GM21390 (cell line): ENCODE data around the gene XRCC1.
"Not testable (repeated sequence)": the region's sequence is repeated elsewhere in the genome, so short reads cannot be mapped to it uniquely, and the experiment has no call there.

Experiments used
- ATAC-seq: cut with Tn5 transposase; IDR thresholded peaks from one replicate; pipeline ENCODE4 v1.9.1; 2021; ENCODE audit not compliant: unreplicated experiment

XRCC1 gene

DNA sequence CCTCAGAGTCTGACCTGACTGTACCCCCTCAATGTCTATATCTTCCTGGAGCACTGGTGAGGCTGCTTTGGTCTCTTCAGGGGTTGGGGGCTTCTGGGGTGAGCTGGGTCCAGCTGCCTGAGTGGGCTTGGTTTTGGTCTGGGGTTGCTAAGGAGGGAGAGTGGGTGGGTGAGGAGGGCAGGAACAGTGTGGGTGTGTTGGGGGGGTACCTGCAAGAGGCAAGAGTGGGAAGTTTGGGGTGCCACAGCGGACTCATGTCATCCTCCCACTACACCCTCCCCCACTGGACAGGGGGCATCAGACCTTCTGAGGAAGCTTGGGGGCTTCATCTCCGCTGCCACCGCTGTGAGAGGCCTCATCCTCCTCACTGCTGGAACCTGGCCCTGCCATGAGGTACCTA lies 28.7 kb downstream of the XRCC1 start:
- ATAC-seq, result no peak

DNA sequence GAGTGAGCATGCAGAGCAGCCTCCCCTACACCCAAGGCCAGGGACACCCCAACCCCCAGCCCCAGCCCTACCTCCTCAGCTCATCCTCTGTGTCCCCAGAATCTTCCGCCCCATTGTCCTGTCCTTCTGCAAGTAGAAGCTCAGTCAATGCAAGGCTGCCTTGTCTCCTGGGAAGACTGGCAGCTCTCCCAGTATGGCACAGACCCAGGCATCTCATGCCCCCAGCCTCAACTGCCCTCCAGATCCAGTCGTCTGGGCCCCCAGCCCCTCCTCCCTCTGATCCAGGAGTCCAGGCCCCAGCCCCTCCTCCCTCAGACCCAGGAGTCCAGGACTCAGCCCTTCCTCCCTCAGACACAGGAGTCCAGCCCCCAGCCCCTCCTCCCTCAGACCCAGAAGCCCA lies 29.3 kb downstream of the XRCC1 start:
- no peak for ATAC-seq

DNA sequence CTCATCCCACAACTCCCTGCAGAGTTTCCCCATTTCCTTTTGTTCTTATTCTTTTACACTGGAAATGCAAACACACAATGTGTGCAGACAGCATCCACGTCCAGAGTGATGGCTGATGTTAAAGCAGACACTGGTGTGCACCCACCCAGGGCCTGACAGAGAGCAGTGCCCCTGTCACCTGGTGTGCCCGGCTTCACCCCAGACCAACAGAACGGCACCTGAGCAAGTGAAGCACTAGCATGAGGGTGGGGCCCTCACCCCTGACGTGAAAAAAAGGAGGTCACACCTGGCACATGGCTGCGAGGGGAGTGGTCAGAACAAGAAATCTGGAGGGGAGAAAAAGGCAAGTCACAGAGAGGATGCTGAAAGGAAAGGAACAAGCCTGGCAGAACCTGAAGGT lies 30.1 kb downstream of the XRCC1 start:
- no peak for ATAC-seq

DNA sequence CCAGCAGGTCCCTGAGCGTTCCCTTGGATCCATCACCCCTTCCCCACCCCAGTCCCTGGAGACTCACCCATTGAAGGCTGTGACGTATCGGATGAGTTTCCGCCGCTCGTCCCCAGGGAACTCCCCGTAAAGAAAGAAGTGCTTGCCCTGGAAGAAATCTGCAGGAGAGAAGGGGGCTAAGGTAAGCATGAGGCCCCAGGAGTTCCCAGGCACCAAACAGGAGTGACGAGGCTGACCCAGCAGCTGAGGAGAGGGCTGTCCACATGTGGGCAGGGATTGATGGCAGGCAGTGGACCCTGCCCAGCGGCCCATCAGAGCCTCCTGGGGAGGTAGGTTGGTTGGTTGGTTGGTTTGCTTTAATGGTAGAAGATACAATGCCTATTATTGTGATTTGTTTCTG lies 31.2 kb downstream of the XRCC1 start:
- no peak for ATAC-seq

DNA sequence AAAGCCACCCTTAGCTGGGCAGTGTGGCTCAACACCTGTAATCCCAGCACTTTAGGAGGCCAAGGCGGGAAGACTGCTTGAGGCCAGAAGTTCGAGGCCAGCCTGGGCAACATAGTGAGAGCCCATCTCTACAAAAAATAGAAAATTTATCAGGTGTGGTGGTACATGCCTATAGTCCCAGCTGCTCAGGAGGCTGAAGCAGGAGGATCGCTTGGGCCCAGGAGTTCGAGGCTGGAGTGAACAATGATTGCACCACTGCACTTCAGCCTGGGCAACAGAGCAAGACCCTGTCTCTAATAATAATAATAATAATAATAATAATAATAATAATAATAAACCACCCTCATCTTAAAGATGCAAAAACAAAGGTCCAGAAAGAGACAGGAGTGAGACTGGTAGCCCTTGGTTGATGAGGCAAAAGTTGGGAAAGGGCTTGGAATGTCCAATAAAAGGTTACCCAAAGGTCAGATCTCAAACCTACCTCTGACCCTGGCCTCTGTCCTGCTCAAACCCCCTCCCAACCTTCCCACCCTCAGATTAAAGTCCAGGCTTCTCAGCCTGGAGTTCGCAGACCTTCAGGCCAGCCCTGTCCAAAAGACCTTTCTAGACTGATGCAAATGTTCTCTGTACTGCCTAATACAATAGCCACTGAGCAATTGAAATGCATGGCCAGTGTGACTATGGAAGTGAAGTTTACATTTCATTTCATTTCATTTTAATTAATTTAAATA lies 33.2 kb downstream of the XRCC1 start:
- ATAC-seq, result no peak

DNA sequence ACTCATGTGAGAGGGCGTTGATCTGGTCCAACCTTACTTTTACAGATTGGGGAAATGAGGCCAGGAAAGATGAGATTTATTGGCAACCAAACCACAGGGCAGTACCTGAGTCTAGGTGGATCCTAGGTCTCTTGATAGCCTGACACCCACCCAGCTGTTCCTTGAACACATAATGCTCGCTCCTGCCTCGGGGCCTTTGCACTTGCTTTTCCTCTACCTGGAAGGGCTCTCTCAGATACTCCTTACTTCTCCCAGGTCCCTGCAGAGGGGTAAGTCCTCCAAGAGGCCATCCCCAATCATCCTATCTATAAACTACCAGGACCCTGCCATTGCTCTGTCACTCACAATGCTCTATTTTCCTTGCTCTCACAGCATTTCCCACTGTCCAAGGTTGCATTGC lies 34.9 kb downstream of the XRCC1 start:
- ATAC-seq, result no peak

DNA sequence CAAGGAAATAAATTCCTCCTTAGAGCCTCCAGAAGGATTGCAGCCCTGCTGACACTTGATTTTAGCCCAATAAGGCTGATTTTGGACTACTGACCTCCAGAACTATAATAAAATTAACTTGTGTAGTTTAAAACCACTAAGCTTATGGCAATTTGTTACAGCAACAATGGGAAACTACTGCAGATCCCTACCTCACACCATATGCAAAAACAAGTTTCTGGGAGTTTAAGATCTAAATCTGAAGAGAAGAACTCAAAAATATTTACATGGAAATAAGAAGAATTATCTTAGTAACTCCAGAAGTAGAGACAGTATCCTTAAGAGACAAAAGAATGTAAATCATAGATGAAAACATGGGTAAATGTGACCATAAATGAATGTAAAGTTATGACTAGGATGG lies 36.4 kb downstream of the XRCC1 start:
- no peak for ATAC-seq

DNA sequence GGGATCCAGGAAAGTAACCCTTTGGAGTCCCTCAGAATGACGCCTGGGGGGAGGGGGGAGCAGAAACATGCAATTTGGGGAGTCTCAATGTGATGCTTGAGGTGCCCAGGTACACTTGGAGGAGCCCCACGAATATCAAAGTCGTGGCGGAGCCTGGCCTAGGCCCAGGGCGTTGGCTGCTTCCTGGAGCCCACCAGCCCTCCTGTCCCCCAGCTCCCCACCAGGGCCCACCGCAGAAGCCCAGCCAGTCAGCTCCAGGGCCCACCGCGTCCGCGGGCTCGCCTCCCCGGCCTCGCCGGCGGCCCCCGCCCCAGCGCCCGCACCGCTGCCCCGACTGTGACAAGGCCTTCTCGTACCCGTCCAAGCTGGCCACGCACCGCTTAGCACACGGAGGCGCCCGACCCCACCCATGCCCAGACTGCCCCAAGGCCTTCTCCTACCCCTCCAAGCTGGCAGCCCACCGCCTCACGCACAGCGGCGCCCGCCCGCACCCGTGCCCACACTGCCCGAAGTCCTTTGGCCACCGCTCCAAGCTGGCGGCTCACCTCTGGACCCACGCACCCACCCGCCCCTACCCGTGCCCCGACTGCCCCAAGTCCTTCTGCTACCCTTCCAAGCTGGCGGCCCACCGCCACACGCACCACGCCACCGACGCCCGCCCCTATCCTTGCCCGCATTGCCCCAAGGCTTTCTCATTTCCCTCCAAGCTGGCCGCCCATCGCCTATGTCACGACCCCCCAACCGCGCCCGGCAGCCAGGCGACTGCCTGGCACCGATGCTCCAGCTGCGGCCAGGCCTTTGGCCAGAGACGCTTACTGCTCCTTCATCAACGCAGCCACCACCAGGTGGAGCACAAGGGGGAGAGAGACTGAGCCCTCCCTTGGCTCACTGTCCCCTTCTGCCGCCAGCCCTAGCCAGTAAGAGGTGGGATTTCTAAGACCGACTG lies 40.2 kb downstream of the XRCC1 start:
- no peak for ATAC-seq

DNA sequence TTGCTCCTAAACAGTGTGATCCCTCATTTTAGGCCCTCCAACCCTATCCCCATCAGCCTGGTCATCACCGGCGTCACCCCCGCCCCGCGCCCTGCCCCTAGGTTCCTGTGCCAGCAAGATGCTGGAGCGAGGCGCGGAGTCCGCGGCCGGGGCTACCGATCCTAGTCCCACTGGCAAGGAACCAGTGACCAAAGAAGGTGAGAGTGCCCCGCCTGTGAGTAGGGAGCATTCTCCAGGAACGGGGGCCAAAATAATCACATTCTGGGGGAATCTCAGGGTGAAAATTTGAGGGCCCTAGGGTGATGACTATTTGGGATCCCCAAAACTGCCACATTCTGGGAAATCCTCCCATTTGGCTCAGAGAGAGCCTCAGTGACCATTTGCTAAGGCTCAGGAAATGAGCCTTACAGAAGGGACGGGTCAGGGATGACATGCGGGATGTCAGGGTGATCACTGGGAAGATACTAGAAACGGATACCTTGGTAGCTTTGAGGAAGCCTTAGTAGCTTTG lies 41.0 kb downstream of the XRCC1 start:
- no peak for ATAC-seq

DNA sequence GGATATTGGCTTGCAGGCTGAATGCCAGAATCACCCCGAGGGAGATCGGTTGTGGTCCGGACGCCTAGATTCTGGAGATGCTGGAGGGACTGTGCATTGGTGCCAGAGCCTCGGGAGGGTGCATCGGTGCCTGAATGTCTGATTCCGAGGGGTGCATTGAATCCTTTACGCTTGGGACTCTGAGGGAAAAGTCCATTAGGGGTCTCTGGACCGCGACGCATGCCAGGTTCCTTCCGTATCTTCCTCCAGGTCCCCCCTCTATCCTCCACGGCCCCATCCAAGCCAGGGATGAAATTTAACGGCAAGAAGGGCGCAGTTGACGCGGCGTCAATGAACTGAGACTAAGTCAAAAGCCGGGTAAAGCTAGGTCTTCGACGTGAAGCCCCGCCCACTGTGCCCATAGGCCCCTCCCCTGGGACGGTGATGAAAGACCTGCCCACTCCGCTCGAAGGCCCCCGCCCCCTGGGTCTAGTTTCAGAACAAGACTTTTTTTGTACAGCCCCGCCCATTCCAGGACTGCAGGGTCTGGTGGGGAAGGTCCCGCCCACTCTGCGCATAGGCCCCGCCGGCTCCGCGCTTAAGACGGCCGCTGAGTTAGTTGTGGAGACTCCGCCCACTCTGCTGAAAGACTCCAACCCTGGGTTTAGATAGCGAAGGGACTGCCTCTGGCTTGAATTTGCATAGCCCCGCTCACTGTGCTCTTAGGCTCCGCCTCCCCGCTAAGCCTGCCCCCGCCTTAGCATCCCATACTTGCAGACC lies 41.6 kb downstream of the XRCC1 start:
- peak; percentile 69 for ATAC-seq

DNA sequence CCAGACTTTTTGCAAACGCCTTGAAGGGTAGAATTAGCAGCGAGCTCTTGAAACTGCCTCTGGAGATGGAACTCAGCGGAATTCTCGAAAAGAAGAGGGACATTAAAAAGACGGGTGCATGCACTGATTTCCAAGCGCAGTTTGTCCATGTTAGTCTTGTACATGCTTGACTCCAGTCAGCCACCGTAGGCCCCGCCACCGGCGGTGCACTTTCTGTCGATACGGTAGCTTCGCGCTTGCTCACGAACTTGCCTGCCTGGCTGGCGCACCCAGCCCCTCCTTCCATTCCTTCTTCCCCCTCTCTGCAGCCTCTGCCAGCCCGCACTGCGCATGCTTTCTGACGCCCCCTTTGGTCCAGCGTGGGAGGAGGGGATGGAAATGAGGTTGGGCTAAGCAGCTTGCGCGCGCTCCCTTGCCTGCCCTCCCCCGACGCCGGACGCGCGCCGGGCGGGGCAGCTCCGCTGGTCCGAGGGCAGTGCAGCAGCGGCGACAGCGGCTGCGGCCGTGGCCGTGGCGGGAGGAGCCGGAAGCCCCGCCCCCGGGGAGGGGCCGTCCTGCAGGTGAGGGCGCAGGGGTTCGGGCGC lies 42.3 kb downstream of the XRCC1 start, which contains the start of gene ZNF575:
Gene ZNF575 (plus strand): TSS at position 227 of the 584 bp plus-strand sequence. CDS start 1,235 bp downstream, outside the sequence.
- ATAC-seq, result peak; percentile 46

DNA sequence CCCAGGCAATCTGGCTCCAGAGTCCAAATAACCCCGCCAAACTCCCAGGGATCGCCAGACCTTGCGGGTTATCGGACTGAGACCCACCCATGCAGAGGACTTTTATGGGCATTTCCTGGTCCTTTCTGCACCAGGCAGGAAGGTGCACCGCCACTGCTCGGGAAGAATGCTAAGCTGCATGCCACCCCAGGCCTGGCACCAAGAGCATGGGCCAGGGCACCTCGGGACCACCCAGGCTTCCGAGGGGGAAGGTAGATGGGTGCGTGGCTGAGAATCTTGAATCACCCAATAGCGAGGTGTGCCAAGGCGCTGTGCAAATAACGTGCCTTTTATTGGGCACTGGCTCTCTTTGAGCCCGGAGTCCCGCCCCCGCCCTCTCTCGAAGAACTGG lies 42.8 kb downstream of the XRCC1 start:
- no peak for ATAC-seq

DNA sequence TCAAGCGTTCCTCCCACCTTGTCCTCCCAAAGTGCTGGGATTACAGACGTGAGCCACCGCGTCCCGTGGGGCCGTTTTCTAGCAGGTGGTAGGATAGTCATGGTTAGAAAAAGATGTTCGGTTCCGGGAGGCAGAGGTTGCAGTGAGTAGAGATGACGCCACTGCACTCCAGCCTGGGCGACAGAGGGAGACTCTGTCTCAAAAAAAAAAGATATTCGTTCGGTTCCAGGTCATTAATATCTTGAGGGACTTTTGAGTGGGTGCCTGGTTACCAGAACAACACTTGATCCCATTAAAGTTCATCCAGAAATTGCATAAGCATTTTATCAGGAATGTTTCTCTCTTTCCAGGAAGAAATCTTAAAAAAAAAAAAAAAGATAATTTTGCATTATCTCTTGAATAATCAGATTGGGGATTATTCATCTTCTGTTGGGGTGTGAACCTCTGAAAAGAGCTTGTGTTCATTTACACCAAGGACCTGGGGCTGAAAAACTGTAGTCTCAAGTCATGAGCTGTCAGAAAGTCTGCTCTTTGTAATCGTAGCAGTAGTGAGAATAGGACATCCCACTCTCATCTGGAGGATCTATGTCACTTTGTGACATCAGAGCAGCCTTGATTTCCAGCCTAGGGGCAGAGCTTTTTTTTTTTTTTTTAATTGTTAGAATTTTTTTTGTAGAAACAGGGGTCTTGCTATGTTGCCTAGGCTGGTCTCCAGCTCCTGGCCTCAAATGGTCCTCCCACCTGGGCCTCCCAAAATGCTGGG lies 47.3 kb downstream of the XRCC1 start:
- ATAC-seq, result no peak

DNA sequence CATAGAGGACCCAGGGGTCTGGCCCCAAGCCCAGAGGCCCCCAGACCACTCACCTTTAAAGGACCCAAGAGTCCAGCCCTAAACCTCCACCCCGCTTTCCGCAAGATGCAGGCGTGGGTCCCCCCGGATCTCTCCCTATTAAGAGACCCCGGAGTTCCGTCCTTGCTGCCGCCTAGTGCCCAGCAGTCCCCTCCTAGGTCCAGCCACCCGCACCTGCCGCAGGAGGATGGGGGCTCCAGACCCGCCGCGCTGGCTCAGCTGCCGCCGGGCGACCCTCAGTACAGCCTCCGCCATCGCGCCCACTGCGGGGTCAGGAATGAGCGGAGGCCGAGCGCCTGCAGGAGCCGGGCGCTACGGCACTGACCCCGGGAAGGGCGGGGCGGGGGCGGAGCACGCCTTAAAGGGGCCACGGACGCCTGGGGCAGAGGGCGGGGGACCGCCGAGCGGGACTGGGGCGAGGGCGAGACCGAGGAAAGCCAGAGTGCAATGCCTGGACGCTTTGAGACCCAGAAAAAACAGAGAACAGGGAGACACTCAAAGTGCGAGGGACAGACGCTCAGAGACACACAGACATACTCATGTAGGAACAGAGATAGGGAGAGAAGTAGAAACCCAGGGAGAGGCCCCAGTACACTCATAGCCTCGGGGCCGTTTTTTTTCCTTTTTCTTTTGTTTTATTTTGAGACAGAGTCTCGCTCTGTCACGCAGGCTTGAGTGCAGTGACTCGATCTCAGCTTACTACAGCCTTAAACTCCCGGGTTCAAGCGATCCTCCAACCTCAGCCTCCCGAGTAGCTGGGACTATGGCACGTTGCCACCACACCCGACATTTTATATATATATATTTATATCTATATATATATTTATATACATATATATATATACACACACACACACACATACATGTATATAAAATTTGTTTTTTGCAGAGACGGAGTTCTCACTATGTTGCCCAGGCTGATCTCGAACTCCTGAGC lies 48.2 kb downstream of the XRCC1 start, which contains the start of gene ETHE1:
Gene ETHE1 (minus strand): TSS at position 318 of the 976 bp plus-strand sequence. CDS start 24 bp downstream, at position 294.
- ATAC-seq, result peak; percentile 74

DNA sequence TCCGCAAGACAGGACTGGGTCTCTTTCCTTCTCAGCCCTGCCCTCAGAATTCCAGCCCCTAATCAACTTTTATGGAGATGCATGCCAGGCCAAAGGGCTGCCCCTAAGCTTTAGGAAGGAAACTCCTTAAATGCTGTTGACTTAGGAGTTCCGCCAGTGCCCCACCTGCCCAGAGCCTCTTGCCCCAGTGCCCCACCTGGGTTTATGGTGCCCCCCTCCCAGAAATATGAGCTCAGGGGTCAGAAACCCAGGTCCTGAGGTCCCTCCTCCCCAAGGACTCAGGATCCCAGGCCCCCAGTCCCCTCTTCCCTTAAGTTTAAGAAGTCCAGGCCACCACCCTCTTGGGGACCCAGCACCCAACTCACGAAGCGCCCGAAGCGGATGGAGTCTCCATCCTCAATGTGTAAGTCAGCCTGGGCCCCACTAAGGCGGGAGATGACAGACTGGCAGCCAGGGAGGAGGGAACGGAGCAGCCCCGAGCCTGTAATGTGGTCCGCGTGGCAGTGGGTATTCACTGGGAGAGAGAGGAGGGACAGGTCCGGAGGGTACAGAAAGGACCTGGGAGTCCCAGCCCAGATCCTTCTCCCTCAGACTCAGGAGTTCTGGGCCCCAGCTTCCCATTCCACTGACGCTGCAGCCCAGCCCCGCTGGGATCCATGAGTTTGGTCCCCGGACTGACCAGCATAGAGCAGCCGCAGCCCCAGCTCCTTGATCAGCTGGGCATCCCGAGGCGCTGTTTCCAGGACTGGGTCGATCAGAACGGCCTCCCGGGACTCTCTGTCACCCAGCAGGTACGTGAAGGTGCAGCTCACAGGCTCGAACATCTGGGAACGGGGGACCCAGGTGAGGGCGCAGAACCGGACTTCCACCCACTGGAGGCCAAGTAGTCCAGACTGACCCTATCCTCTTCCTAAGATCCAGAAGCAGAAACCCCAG lies 49.2 kb downstream of the XRCC1 start:
- no peak for ATAC-seq

DNA sequence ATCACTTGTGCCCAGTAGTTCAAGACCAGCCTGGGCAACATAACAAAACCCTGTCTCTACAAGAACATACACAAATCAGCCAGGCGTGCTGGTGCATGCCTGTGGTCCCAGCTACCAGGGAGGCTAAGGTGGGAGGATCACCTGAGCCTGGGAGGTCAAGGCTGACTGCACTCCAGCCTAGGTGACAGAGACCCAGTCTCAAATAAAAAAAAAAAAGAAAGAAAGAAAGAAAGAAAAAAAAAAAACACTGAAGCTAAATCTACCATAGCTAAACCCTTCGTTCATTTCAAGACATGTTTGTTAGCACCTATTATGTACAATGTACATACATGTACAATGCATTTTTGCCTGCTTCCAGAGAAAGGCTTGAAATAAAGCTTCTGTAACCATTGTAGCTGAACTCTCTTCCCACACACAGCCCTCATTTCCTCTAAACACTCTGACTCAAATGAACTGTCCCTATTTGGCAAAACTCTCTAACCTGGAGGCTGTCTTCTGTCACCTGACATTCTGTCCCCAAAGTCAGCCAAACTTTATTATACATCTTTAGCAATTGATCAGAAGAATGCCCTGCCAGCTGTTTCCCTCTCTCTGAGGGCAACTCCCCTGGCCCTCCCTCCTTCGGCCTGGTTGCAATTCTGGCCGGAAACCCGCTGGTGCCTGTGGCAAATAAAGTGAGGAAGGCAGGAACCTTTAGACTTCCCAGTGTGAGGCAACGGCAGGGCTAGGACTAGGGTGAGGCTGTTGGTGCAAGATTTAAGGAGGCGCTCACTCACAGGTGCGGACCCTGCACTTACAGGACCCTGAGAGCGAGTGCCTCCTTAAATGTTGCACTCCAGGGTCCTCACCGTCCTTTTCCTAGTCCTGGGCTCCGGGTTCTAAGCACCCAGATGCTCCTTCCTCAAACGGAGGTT lies 50.1 kb downstream of the XRCC1 start:
- ATAC-seq, result no peak

DNA sequence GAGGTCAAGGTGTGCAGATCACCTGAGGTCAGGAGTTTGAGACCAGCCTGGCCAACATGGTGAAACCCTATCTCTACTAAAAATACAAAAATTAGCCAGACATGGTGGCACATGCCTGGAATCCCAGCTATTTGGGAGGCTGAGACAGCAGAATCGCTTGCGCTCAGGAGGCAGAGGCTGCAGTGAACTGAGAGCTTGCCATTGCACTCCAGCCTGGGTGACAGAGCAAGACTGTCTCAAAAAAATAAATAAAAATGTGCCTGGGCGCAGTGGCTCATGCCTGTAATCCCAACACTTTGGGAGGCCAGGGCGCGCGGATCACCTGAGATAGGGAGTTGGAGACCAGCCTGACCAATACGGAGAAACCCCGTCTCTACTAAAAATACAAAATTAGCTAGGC lies 51.6 kb downstream of the XRCC1 start:
- ATAC-seq, result not testable (repeated sequence)
